CD4-positive, alpha-beta T cell (primary cell): ENCODE measurements around the gene BORCS8. TPM values are rescaled to one million over a fixed set of nuclear protein-coding genes. Genes with fewer than 3 reads are reported as not detected.
"Not testable (repeated sequence)": the region's sequence is repeated elsewhere in the genome, so short reads cannot be mapped to it uniquely, and the experiment has no call there.

ENCODE experiments used
- ATAC-seq: fragments of 200-7000 bp; cut with Tn5 transposase; one replicate; pipeline ENCODE4 v1.10.0; 2022; ENCODE audit warnings: mild to moderate bottlenecking; ENCODE audit not compliant: poor library complexity
- CTCF ChIA-PET: fragments of 350-600 bp; sonication (Branson Sonifier 250); formaldehyde crosslinking; loops from one replicate; lab custom pipeline; 2021; ENCODE audit warnings: antibody characterized with exemption, inconsistent platforms; lab: Charles Lee
- POLR2A ChIA-PET: fragments of 350-600 bp; sonication (Branson Sonifier 250); formaldehyde crosslinking; loops from one replicate; lab custom pipeline; 2021; ENCODE audit warnings: antibody characterized with exemption, inconsistent platforms; lab: Charles Lee
- DNase-seq, 14 experiments: peaks; one replicate each; pipeline ENCODE4 v3.0.0-alpha.2; 2013 to 2020; ENCODE audit warnings: mixed read lengths in 2 of 14
- H3K27ac ChIP-seq, 2 donors: one replicate each; pipeline versions ENCODE4 v1.5.1 to v1.7.0; 2013; ENCODE audit warnings: low read length in 2 of 2, low read depth in 1 of 2, mild to moderate bottlenecking in 1 of 2
- H3K27me3 ChIP-seq, 2 experiments: 1 replicate in 1 of 2; 2 replicates in 1 of 2; pipeline versions ENCODE4 v1.6.1 to v1.7.0; 2013; ENCODE audit warnings: low read length in 2 of 2, control low read depth in 1 of 2, mild to moderate bottlenecking in 1 of 2, moderate library complexity in 1 of 2; ENCODE audit not compliant: insufficient read depth in 2 of 2, control insufficient read depth in 1 of 2
- H3K36me3 ChIP-seq: one replicate; pipeline ENCODE4 v1.6.1; 2013; ENCODE audit warnings: low read length, control low read depth; ENCODE audit not compliant: insufficient read depth
- H3K4me1 ChIP-seq: one replicate; pipeline ENCODE4 v1.6.1; 2013; ENCODE audit warnings: low read length, control low read depth; ENCODE audit not compliant: insufficient read depth
- H3K4me3 ChIP-seq: one replicate; pipeline ENCODE4 v1.5.1; 2013; ENCODE audit warnings: mild to moderate bottlenecking, low read length, moderate library complexity
- H3K9me3 ChIP-seq, 2 experiments: 1 replicate in 1 of 2; 2 replicates in 1 of 2; pipeline versions ENCODE4 v1.6.1 to v1.7.0; 2013; ENCODE audit warnings: low read length in 2 of 2, mild to moderate bottlenecking in 2 of 2, control low read depth in 1 of 2, moderate library complexity in 1 of 2; ENCODE audit not compliant: control insufficient read depth in 1 of 2, insufficient read depth in 1 of 2
- H3K27ac Mint-ChIP-seq: one replicate; pipeline ENCODE4 v1.8.0; 2020; ENCODE audit warnings: mixed read lengths
- H3K27me3 Mint-ChIP-seq: one replicate; pipeline ENCODE4 v1.8.0; 2021; ENCODE audit warnings: mixed read lengths
- H3K36me3 Mint-ChIP-seq: one replicate; pipeline ENCODE4 v1.8.0; 2021; ENCODE audit warnings: low read depth, mixed read lengths
- H3K4me1 Mint-ChIP-seq: one replicate; pipeline ENCODE4 v1.8.0; 2021; ENCODE audit warnings: low read depth, mixed read lengths
- H3K4me3 Mint-ChIP-seq: one replicate; pipeline ENCODE4 v1.8.0; 2020; ENCODE audit warnings: mild to moderate bottlenecking, mixed read lengths
- H3K9me3 Mint-ChIP-seq: one replicate; pipeline ENCODE4 v1.8.0; 2020; ENCODE audit warnings: mixed read lengths
- intact Hi-C, 2 experiments: fragments of 100-400 bp; cut with DNase I in 1 of 2; cut with micrococcal nuclease in 1 of 2; formaldehyde crosslinking; loops; one replicate each; pipeline versions ENCODE4 v1.15.1 to v1.9.0; 2023 to 2025; cut with DNase I, micrococcal nuclease
- total RNA-seq, 174 experiments: library from RNA in 2 of 174; stranded (reverse) in 2 of 174; gene quantifications; one replicate each; pipeline ENCODE4 v1.2.3 and lab custom pipeline; 2021 to 2026
- TF ChIP-seq, protein P1 (sequence below): fragments of 200-600 bp; IDR thresholded peaks from one replicate; pipeline ENCODE4 v1.8.0; 2022; ENCODE audit warnings: antibody characterized with exemption, mild to moderate bottlenecking

Gene BORCS8
- total RNA-seq, 2 experiments from 2014 or later, result 12.0 to 15.0 TPM

DNA sequence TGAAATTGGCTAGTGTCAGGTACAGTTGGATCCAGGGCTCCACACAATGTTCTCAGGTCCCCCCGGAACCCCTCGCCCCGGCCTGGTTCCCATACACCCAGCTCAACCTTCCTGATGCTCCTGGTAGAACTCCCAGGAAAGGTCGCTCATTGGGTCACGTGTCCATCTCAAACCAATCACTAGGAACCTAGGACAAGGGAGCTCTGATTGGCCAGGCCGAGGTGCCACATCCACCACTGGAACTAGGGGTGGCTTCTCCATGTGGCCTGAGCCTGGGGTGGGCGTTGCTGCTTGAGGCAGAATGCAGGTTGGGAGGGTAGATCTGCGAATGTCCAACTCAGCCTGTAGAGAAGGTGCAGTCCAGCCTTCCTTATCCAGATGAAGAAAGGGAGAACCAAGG, 15.0 kb downstream of the BORCS8 start:
- Histone ChIP-seq H3K36me3 (peaks cover 46% of the 10 kb centered on the region), H3K9me3 (no peaks in the 10 kb centered on the region), H3K4me1 (no peaks in the 10 kb centered on the region), H3K4me3 (no peak overlapping the region), H3K27me3 (no peaks in the 10 kb centered on the region), H3K27ac (no peak overlapping the region)
- DNase-seq (no peak), ATAC-seq (no peak)
- no peak overlapping the region for H3K27ac Mint-ChIP-seq
- CTCF ChIA-PET, result no interaction called here
- TF ChIP-seq, protein P1, sequence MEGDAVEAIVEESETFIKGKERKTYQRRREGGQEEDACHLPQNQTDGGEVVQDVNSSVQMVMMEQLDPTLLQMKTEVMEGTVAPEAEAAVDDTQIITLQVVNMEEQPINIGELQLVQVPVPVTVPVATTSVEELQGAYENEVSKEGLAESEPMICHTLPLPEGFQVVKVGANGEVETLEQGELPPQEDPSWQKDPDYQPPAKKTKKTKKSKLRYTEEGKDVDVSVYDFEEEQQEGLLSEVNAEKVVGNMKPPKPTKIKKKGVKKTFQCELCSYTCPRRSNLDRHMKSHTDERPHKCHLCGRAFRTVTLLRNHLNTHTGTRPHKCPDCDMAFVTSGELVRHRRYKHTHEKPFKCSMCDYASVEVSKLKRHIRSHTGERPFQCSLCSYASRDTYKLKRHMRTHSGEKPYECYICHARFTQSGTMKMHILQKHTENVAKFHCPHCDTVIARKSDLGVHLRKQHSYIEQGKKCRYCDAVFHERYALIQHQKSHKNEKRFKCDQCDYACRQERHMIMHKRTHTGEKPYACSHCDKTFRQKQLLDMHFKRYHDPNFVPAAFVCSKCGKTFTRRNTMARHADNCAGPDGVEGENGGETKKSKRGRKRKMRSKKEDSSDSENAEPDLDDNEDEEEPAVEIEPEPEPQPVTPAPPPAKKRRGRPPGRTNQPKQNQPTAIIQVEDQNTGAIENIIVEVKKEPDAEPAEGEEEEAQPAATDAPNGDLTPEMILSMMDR, result no peak
- no peaks in the 10 kb centered on the region for H3K27me3 Mint-ChIP-seq
- H3K4me1 Mint-ChIP-seq, result no peaks in the 10 kb centered on the region
- no peak overlapping the region for H3K4me3 Mint-ChIP-seq
- POLR2A ChIA-PET, result no interaction called here
- intact Hi-C loops, result no loop called here
- H3K9me3 Mint-ChIP-seq, result no peaks in the 10 kb centered on the region
- H3K36me3 Mint-ChIP-seq, result peaks cover 30% of the 10 kb centered on the region

GRCh38 chr19:19173243-19173642, 18.7 kb downstream of the BORCS8 start:
- peaks cover 18% of the 10 kb centered on the region for H3K36me3 ChIP-seq
- H3K27ac Mint-ChIP-seq, H3K4me3 Mint-ChIP-seq, H3K9me3 ChIP-seq, H3K9me3 Mint-ChIP-seq, H3K27me3 ChIP-seq, H3K27ac ChIP-seq, intact Hi-C loops, H3K4me3 ChIP-seq, ATAC-seq, POLR2A ChIA-PET, H3K27me3 Mint-ChIP-seq, DNase-seq: not testable (repeated sequence)
- peaks cover 18% of the 10 kb centered on the region for H3K36me3 Mint-ChIP-seq
- CTCF ChIA-PET, result interaction anchor here (2.3 kb wide), 1 partner anchor 27 kb away, joined by 9 read pairs; no protein-coding TSS in a partner anchor
- H3K4me1 ChIP-seq, result peaks cover 14% of the 10 kb centered on the region
- H3K4me1 Mint-ChIP-seq, result peaks cover 21% of the 10 kb centered on the region

DNA sequence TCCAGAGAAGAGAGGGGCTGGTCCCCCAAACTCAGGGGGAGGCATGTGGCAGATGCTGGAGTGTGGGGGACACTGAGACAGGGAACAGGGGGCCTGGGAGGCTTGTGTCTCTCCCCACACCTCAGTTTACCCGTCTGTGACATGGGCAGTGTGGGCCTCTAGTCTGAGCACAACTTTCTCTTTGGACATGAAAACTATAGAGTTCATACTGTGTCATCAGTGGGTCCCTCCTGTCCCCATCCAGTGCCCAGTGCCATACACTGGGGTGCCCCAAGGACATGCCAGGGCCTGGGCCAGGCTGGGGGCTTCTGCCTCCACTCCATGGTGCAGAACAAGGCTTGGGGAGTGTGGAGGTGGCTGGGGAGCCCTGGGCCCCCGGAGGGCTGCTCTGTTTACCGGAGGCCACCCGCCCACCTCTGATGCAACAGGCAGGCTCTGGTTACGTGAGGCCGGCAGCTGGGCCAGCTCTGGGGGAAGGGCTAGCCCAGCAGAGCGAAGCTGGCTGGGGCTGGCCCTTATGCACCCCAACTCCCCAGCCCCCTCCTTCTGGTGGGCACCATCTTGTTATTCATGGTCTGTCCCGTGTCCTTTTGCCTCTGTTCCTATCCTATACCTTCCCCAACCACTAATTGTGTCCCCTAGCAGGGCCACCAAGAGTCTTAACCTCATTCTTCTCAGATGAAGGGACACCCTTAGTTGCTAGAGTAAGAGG, 20.0 kb downstream of the BORCS8 start:
- H3K9me3 ChIP-seq, result no peaks in the 10 kb centered on the region
- no peak overlapping the region for H3K4me3 ChIP-seq
- Mint-ChIP-seq H3K27me3 (no peaks in the 10 kb centered on the region), H3K4me3 (no peak overlapping the region), H3K9me3 (no peaks in the 10 kb centered on the region), H3K4me1 (peaks cover 21% of the 10 kb centered on the region), H3K27ac (no peak overlapping the region), H3K36me3 (peaks cover 15% of the 10 kb centered on the region)
- POLR2A ChIA-PET, result no interaction called here
- CTCF ChIA-PET, result no interaction called here
- DNase-seq, result no peak
- H3K27ac ChIP-seq, result no peak overlapping the region
- H3K36me3 ChIP-seq, result peaks cover 12% of the 10 kb centered on the region
- peaks cover 14% of the 10 kb centered on the region for H3K4me1 ChIP-seq
- TF ChIP-seq, protein P1, result no peak
- H3K27me3 ChIP-seq, result no peaks in the 10 kb centered on the region
- intact Hi-C loops, result no loop called here
- no peak for ATAC-seq
